ENCODE measurements around the gene CRYBG3.

CRYBG3 gene

DNA sequence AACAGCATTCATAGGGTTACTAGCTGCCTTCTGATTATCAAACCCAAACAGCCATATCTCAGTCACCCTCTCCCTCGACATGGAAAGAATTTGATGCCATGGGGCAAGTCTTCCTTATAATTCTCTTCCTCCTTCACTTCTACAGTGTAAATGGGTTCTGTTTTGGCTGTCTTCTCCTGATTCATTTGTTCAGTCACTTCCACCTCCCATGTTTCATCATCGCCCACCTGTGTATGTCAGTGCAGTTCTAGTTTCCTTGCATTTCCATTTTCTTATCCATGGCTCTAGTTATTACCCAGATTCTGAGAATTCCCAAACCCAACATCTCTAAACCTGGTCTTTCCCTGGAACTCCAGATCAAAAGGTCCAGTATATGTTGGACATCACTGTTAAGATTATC is 109.4 kb downstream of the CRYBG3 start:
- DNase-seq (ENCODE audit: low read depth), result no peak
- Histone ChIP-seq H3K27me3 (replicated peaks; ENCODE audit: control insufficient read depth, insufficient read depth, low read length) (no peaks in the 10 kb centered on the region), H3K4me1 (ENCODE audit: control insufficient read depth, insufficient read depth, low read length) (peaks cover 14% of the 10 kb centered on the region), H3K9me3 (ENCODE audit: control insufficient read depth, low read length) (no peaks in the 10 kb centered on the region), H3K4me3 (ENCODE audit: low read length) (no peak overlapping the region), H3K36me3 (ENCODE audit: control insufficient read depth, insufficient read depth, low read length, severe bottlenecking) (peaks cover 30% of the 10 kb centered on the region), H3K9ac (ENCODE audit: low read length) (no peak overlapping the region)

DNA sequence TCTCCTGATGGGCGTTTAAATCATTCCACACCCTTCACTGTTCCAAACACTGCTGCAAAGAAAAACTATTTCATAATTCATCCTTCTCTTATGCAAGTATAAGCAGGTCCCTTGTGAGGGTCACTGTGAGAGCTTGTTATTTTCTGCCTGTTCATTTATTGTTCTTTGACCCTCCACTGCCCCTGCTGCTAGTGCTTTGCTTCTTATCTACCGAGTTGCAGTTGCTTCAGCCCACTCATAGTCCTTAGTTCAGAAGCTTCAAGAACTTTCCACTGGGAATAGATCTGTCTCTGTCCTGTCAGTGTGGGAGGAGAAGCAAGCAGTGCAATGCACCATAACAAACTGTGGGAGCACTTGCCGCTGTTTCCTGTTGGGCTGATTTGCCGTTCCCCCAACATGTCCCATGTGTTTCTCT is 110.6 kb downstream of the CRYBG3 start:
- H3K9me3 ChIP-seq (ENCODE audit: control insufficient read depth, low read length), result no peaks in the 10 kb centered on the region
- H3K36me3 ChIP-seq (ENCODE audit: control insufficient read depth, insufficient read depth, low read length, severe bottlenecking), result peaks cover 30% of the 10 kb centered on the region

DNA sequence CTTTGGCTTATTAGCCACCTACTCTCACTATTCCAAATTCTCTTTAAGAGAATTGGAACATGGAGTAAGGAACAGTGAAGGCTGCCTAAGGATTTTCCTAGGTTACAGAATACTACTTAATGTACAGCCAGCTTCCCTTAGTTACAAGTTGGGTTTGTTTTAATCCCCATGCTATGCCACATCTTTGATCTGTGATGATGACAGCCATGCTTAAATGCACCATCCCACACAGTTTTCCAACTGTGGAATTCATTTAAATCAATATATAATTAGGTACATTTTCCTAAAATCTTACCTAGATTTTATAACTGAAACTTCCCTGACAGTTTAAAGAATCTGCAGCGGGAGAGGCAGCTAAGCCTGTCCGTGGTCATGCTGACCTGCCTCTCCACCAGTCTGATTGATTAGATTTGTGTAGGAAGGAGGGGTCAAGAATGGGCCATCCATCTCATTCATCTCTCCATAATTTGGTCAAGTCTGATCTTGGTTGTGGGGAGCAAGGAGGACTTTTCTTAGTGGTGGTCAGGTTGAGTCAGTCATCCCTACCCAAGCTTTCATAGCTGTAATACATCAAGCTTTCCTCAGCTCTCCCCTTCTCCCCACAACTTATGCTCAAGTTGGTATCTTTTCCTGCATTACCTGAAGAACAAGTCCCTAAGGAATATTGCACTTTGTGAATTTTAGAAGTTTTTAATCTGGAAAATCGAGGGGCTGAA is 113.3 kb downstream of the CRYBG3 start:
- no peaks in the 10 kb centered on the region for H3K27me3 ChIP-seq (replicated peaks; ENCODE audit: control insufficient read depth, insufficient read depth, low read length)
- H3K9me3 ChIP-seq (ENCODE audit: control insufficient read depth, low read length), result no peaks in the 10 kb centered on the region
- DNase-seq (ENCODE audit: low read depth), result no peak
- H3K4me3 ChIP-seq (ENCODE audit: low read length), result no peak overlapping the region
- H3K4me1 ChIP-seq (ENCODE audit: control insufficient read depth, insufficient read depth, low read length), result peaks cover 14% of the 10 kb centered on the region
- H3K36me3 ChIP-seq (ENCODE audit: control insufficient read depth, insufficient read depth, low read length, severe bottlenecking), result peaks cover 38% of the 10 kb centered on the region
- H3K9ac ChIP-seq (ENCODE audit: low read length), result no peak overlapping the region

More for the DNA sequence above, 110.6 kb downstream of the CRYBG3 start:
- peaks cover 14% of the 10 kb centered on the region for H3K4me1 ChIP-seq (ENCODE audit: control insufficient read depth, insufficient read depth, low read length)
- H3K27me3 ChIP-seq (replicated peaks; ENCODE audit: control insufficient read depth, insufficient read depth, low read length), result no peaks in the 10 kb centered on the region
- DNase-seq (ENCODE audit: low read depth), result peak; percentile 28
- no peak overlapping the region for H3K9ac ChIP-seq (ENCODE audit: low read length)
- peak overlapping the region; percentile 2 for H3K4me3 ChIP-seq (ENCODE audit: low read length)

DNA sequence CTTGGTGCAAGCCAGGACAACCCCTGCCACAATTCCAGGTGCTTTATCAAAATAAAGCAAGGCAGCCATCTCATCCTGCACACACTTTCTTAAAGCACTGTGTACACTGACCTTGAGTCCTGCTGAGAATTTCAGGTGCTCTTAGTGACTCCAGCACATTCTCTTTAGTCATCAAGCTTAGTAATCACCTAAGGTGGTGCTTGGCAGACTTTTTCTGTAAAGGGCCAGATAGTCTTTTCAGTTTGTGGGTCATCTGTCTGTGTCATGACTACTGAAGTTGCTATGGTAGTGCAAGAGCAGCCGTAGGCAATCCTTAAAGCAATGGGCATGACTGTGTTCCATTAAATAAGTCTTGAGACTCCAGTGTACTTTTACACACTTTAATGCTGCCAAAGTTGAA is 114.0 kb downstream of the CRYBG3 start:
- no peak overlapping the region for H3K9ac ChIP-seq (ENCODE audit: low read length)
- H3K4me1 ChIP-seq (ENCODE audit: control insufficient read depth, insufficient read depth, low read length), result peaks cover 14% of the 10 kb centered on the region
- H3K27me3 ChIP-seq (replicated peaks; ENCODE audit: control insufficient read depth, insufficient read depth, low read length), result no peaks in the 10 kb centered on the region
- no peaks in the 10 kb centered on the region for H3K9me3 ChIP-seq (ENCODE audit: control insufficient read depth, low read length)
- H3K4me3 ChIP-seq (ENCODE audit: low read length), result no peak overlapping the region
- no peak for DNase-seq (ENCODE audit: low read depth)
- H3K36me3 ChIP-seq (ENCODE audit: control insufficient read depth, insufficient read depth, low read length, severe bottlenecking), result peaks cover 32% of the 10 kb centered on the region

DNA sequence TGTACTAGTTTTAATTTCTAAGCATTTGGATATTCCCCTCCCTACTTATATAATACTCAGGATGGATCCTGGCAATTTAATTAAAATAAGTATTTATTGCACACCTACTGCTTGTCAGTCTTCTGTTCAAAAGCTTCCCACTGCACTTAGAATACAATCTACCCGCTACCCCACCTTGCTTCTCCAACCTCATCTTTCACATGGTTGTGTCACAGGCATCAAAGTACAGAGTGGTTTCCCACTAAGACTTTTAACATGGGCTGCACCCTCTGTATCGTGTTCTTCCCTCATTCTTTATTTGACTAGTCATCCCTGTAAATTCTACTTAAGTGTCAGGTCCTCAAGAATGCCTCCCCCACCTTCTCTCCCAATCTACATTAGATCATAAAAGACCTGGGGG is 115.4 kb downstream of the CRYBG3 start:
- DNase-seq (ENCODE audit: low read depth), result no peak
- Histone ChIP-seq H3K9me3 (ENCODE audit: control insufficient read depth, low read length) (no peaks in the 10 kb centered on the region), H3K36me3 (ENCODE audit: control insufficient read depth, insufficient read depth, low read length, severe bottlenecking) (peaks cover 40% of the 10 kb centered on the region), H3K4me1 (ENCODE audit: control insufficient read depth, insufficient read depth, low read length) (peaks cover 10% of the 10 kb centered on the region), H3K9ac (ENCODE audit: low read length) (no peak overlapping the region), H3K4me3 (ENCODE audit: low read length) (no peak overlapping the region), H3K27me3 (replicated peaks; ENCODE audit: control insufficient read depth, insufficient read depth, low read length) (no peaks in the 10 kb centered on the region)

DNA sequence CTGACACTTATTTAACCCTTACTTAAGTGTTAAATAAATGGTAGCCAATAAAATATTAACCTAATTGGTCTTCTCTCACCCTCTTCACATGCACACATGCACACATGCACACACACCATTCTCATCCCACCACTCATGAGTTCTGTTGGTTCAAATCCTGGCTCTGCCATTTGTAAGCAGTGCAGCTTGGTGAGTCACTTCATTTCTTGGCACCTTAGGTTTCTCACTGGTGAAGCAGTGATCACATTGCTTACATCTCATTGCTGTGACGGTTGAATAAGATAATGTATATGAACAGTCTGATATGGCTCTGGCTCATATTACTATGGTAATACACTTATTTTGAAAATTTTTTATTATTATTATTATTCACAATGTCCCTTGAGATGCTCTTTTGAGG is 116.6 kb downstream of the CRYBG3 start:
- no peaks in the 10 kb centered on the region for H3K9me3 ChIP-seq (ENCODE audit: control insufficient read depth, low read length)

DNA sequence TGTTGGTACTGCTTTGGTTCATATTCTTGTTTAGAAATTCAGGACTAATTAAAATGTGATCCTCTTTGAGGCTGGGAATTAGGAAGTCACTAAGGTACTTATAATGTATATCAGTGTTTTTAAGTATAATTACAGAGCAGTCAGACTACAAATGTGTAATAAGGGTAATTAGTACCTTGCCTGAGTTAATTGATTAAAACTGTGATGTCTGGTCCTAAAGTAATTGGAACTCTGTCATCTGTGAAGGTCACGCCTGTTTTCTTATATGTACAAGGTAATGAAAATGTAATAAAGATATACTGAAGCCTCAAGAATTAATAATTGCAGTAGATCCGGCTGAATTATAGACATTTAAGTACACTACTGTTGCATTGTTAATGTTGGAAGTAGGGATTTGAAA is 117.6 kb downstream of the CRYBG3 start:
- Histone ChIP-seq H3K4me1 (ENCODE audit: control insufficient read depth, insufficient read depth, low read length) (no peaks in the 10 kb centered on the region), H3K4me3 (ENCODE audit: low read length) (no peak overlapping the region), H3K27me3 (replicated peaks; ENCODE audit: control insufficient read depth, insufficient read depth, low read length) (no peaks in the 10 kb centered on the region), H3K9me3 (ENCODE audit: control insufficient read depth, low read length) (no peaks in the 10 kb centered on the region), H3K36me3 (ENCODE audit: control insufficient read depth, insufficient read depth, low read length, severe bottlenecking) (peaks cover 58% of the 10 kb centered on the region), H3K9ac (ENCODE audit: low read length) (no peak overlapping the region)
- no peak for DNase-seq (ENCODE audit: low read depth)

More for the DNA sequence above, 116.6 kb downstream of the CRYBG3 start:
- peak; percentile 8 for DNase-seq (ENCODE audit: low read depth)
- no peaks in the 10 kb centered on the region for H3K27me3 ChIP-seq (replicated peaks; ENCODE audit: control insufficient read depth, insufficient read depth, low read length)
- no peaks in the 10 kb centered on the region for H3K4me1 ChIP-seq (ENCODE audit: control insufficient read depth, insufficient read depth, low read length)
- H3K36me3 ChIP-seq (ENCODE audit: control insufficient read depth, insufficient read depth, low read length, severe bottlenecking), result peaks cover 53% of the 10 kb centered on the region
- H3K4me3 ChIP-seq (ENCODE audit: low read length), result no peak overlapping the region
- no peak overlapping the region for H3K9ac ChIP-seq (ENCODE audit: low read length)

DNA sequence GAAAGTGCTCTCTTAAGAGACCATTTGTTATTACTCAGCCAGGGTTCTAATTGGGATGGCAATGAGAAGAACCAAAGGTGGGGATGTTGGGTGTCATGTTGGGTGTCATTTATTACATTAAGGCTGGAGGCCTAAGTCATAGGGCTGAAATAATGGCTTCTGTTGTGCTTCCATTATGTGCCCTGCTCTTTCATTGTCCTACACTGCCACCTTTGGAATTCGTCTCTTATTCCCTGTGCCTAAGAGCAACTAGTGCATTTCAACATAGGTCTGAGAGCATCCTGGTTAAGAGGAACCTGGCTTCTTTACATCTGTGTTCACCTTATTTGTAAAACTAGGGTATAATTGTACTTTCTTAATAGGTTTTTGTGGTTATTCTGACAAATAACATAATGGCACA is 118.2 kb downstream of the CRYBG3 start:
- DNase-seq (ENCODE audit: low read depth), result peak; percentile 16
- H3K9ac ChIP-seq (ENCODE audit: low read length), result no peak overlapping the region
- H3K4me3 ChIP-seq (ENCODE audit: low read length), result no peak overlapping the region
- H3K27me3 ChIP-seq (replicated peaks; ENCODE audit: control insufficient read depth, insufficient read depth, low read length), result no peaks in the 10 kb centered on the region
- no peaks in the 10 kb centered on the region for H3K9me3 ChIP-seq (ENCODE audit: control insufficient read depth, low read length)
- H3K36me3 ChIP-seq (ENCODE audit: control insufficient read depth, insufficient read depth, low read length, severe bottlenecking), result peaks cover 64% of the 10 kb centered on the region
- H3K4me1 ChIP-seq (ENCODE audit: control insufficient read depth, insufficient read depth, low read length), result no peaks in the 10 kb centered on the region

DNA sequence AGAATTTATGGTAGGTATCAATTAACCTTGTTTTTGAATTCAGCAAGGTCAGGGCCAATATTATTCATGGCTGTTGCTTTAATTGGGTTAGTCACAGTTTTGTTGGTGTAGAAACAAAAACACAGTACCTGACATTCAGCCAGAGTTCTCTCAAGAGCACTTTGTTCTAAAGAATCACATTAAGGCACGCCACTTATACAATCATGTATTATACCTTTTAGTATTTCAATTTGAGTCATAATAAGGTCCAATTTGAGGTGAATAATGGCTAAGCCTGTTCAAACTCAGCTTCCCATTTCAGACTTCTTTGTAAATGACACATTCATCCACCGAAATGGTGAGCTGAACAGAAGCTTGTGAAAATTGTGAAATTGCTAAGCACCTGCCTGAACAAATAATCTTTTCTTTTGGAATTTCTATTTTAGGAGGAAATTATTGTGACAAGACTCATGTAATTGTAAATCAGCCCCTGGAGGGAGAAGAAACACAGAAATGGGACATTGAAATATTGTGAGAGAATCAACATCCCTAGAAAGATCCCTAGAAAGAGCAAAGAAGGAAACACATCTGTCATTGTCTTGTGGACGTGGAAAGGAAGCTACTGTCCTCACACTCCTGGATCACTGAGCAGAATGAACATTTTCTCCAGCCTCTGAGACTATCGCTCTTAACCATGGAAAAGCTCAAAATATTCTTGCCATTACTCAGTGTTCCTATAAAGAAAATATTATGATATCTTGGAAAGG is 121.2 kb downstream of the CRYBG3 start:
- Histone ChIP-seq H3K9ac (ENCODE audit: low read length) (no peak overlapping the region), H3K36me3 (ENCODE audit: control insufficient read depth, insufficient read depth, low read length, severe bottlenecking) (peaks cover 76% of the 10 kb centered on the region), H3K27me3 (replicated peaks; ENCODE audit: control insufficient read depth, insufficient read depth, low read length) (no peaks in the 10 kb centered on the region), H3K4me1 (ENCODE audit: control insufficient read depth, insufficient read depth, low read length) (no peaks in the 10 kb centered on the region), H3K9me3 (ENCODE audit: control insufficient read depth, low read length) (no peaks in the 10 kb centered on the region), H3K4me3 (ENCODE audit: low read length) (no peak overlapping the region)
- no peak for DNase-seq (ENCODE audit: low read depth)

DNA sequence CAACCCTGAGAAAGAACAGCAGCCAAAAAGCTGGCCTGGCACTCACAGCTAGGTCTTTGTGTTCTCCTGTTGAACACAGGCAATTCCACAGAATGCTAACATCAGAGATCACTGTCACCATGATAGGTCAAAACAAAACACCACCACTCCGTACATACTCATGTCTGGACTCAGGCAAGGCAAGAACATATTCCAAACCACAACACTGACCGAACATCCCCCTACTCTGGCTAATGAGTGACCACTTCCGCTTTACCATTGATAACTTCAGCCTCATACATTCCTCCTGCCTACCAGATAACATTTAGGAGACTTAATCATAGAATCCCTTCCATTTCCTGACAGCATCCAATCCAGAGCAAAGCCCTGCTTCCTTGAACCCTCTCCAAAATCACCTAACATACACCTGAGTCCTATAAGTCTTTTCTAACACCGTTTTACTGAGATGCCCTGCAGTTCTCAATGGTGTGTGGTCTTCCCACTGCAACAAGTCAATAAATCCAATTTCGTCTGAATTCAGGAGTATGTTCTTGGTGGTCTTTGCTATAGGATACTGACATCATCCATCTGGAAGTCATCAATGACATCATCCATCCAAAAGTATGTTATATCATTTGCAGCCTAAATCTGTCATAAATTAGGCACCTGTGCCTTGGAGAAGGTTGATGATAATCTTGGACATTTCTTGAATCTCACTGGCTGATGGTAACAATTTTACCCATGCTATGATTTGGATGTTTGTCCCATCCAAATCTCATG is 126.7 kb downstream of the CRYBG3 start:
- H3K36me3 ChIP-seq (ENCODE audit: control insufficient read depth, insufficient read depth, low read length, severe bottlenecking), result peaks cover 81% of the 10 kb centered on the region
- peaks cover 16% of the 10 kb centered on the region for H3K4me1 ChIP-seq (ENCODE audit: control insufficient read depth, insufficient read depth, low read length)
- DNase-seq (ENCODE audit: low read depth), result no peak

DNA sequence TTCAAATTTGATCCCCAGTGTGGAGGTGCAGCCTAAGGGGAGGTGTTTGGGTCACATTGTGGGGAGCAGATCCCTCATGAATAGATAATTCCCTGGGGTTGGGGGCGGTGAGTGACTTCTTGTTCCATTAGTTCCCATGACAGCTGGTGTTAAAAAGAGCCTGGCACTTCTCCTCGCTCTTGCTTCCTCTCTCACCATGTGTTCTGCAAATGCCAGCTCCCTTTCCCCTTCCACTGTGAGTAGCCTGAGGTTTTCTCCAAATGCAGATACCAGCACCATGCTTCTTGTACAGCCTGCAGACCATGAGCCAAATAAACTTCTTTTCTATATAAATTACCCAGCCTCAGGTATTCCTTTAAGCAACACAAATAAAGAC is 127.3 kb downstream of the CRYBG3 start:
- DNase-seq (ENCODE audit: low read depth), result no peak
- no peak overlapping the region for H3K4me3 ChIP-seq (ENCODE audit: low read length)
- H3K4me1 ChIP-seq (ENCODE audit: control insufficient read depth, insufficient read depth, low read length), result peaks cover 16% of the 10 kb centered on the region

More for the DNA sequence above, 126.7 kb downstream of the CRYBG3 start:
- Histone ChIP-seq H3K27me3 (replicated peaks; ENCODE audit: control insufficient read depth, insufficient read depth, low read length) (no peaks in the 10 kb centered on the region), H3K9me3 (ENCODE audit: control insufficient read depth, low read length) (no peaks in the 10 kb centered on the region), H3K4me3 (ENCODE audit: low read length) (no peak overlapping the region), H3K9ac (ENCODE audit: low read length) (no peak overlapping the region)

More for the DNA sequence above, 127.3 kb downstream of the CRYBG3 start:
- H3K9me3 ChIP-seq (ENCODE audit: control insufficient read depth, low read length), result no peaks in the 10 kb centered on the region
- peaks cover 81% of the 10 kb centered on the region for H3K36me3 ChIP-seq (ENCODE audit: control insufficient read depth, insufficient read depth, low read length, severe bottlenecking)
- no peak overlapping the region for H3K9ac ChIP-seq (ENCODE audit: low read length)
- no peaks in the 10 kb centered on the region for H3K27me3 ChIP-seq (replicated peaks; ENCODE audit: control insufficient read depth, insufficient read depth, low read length)

Data from adipocyte (in vitro differentiated cells).